Epithelial cell of prostate (primary cell): ENCODE data around the gene PHRF1.

Experiments
- DNase-seq: peaks from one replicate; pipeline ENCODE4 v3.0.0-alpha.2; 2011; ENCODE audit warnings: low read depth, low spot score
- H3K27ac ChIP-seq: fragments of 450-650 bp; 2 replicates; pipeline ENCODE4 v1.5.1; 2017; ENCODE audit warnings: mild to moderate bottlenecking

The PHRF1 gene

GRCh38 chr11:538431-539051 is 37.7 kb upstream of the PHRF1 start:
- DNase-seq = no peak
- H3K27ac ChIP-seq = no peak overlapping the region

- no peak overlapping the region for H3K27ac ChIP-seq
- DNase-seq = no peak
Observed at GRCh38 chr11:539971-540481, 36.2 kb upstream of the PHRF1 start.

- no peak for DNase-seq
Observed at GRCh38 chr11:540583-541432, 35.5 kb upstream of the PHRF1 start.

GRCh38 chr11:541433-541885 is 34.8 kb upstream of the PHRF1 start:
- H3K27ac ChIP-seq = no peak overlapping the region
- no peak for DNase-seq

More at GRCh38 chr11:540583-541432, 35.5 kb upstream of the PHRF1 start:
- no peak overlapping the region for H3K27ac ChIP-seq

GRCh38 chr11:544817-545166 is 31.5 kb upstream of the PHRF1 start:
- H3K27ac ChIP-seq = no peak overlapping the region
- DNase-seq = no peak

GRCh38 chr11:545171-545570 is 31.1 kb upstream of the PHRF1 start:
- no peak for DNase-seq
- H3K27ac ChIP-seq = no peak overlapping the region

- no peak for DNase-seq
Observed at GRCh38 chr11:548700-549603, 27.3 kb upstream of the PHRF1 start.

GRCh38 chr11:550021-550745 is 26.1 kb upstream of the PHRF1 start:
- DNase-seq = no peak
- H3K27ac ChIP-seq = no peak overlapping the region

More at GRCh38 chr11:548700-549603, 27.3 kb upstream of the PHRF1 start:
- H3K27ac ChIP-seq = no peak overlapping the region

- DNase-seq = no peak
- no peak overlapping the region for H3K27ac ChIP-seq
Observed at GRCh38 chr11:550746-551085, 25.6 kb upstream of the PHRF1 start.

GRCh38 chr11:551131-551530 is 25.1 kb upstream of the PHRF1 start:
- H3K27ac ChIP-seq = no peak overlapping the region
- no peak for DNase-seq

- no peak for DNase-seq
- no peak overlapping the region for H3K27ac ChIP-seq
Observed at GRCh38 chr11:551596-551995, 24.7 kb upstream of the PHRF1 start.

GRCh38 chr11:553083-553987 is 22.9 kb upstream of the PHRF1 start:
- no peak for DNase-seq
- H3K27ac ChIP-seq = no peak overlapping the region

GRCh38 chr11:553988-554340 is 22.3 kb upstream of the PHRF1 start:
- DNase-seq = no peak
- no peak overlapping the region for H3K27ac ChIP-seq

- DNase-seq = no peak
- H3K27ac ChIP-seq = no peak overlapping the region
Observed at GRCh38 chr11:554428-555226, 21.6 kb upstream of the PHRF1 start.

GRCh38 chr11:555227-555779 is 21.0 kb upstream of the PHRF1 start:
- DNase-seq = no peak
- H3K27ac ChIP-seq = no peak overlapping the region

- no peak for DNase-seq
- H3K27ac ChIP-seq = no peak overlapping the region
Observed at GRCh38 chr11:555780-556661, 20.2 kb upstream of the PHRF1 start.

- H3K27ac ChIP-seq = no peak overlapping the region
- no peak for DNase-seq
Observed at GRCh38 chr11:556662-557256, 19.5 kb upstream of the PHRF1 start.
